ENCODE results near the gene GPR45. TPM values are rescaled to one million over a fixed set of nuclear protein-coding genes. Genes with fewer than 3 reads are reported as not detected.
"Not testable (repeated sequence)": the region's sequence is repeated elsewhere in the genome, so short reads cannot be mapped to it uniquely, and the experiment has no call there.

GPR45 gene
- total and polyA plus RNA-seq, 9 donors, result not detected

- WGBS, 3 donors, result 64 to 71% (median 70%) methylated on average over 4 of the region's 4 CpGs
These were observed 8.3 kb downstream of the GPR45 start for GRCh38 chr2:105249891-105250290.

GRCh38 chr2:105251016-105251648, 9.6 kb downstream of the GPR45 start:
- H3K27me3 ChIP-seq; H3K36me3 ChIP-seq; H3K27ac ChIP-seq; H3K9me3 ChIP-seq; intact Hi-C loops (cut with DNase I); H3K4me1 ChIP-seq (ENCODE audit: insufficient read depth); DNase-seq; H3K4me3 ChIP-seq: not testable (repeated sequence)
- 95 to 97% (median 96%) methylated on average over 38 to 43 of the region's 43 CpGs for WGBS, 3 donors

More at GRCh38 chr2:105249891-105250290, 8.3 kb downstream of the GPR45 start:
- Histone ChIP-seq H3K27me3 (no peaks in the 10 kb centered on the region), H3K4me3 (no peak overlapping the region), H3K4me1 (ENCODE audit: insufficient read depth) (peaks cover 2% of the 10 kb centered on the region), H3K9me3 (no peaks in the 10 kb centered on the region), H3K27ac (no peak overlapping the region), H3K36me3 (no peaks in the 10 kb centered on the region)
- TF ChIP-seq POLR2A (IDR thresholded peaks at IDR 0.05), result no peak
- no peak for TF ChIP-seq EP300 (IDR thresholded peaks at IDR 0.05)
- DNase-seq, result no peak
- intact Hi-C loops (cut with DNase I), result no loop called here

GRCh38 chr2:105252271-105252670, 10.7 kb downstream of the GPR45 start:
- DNase-seq, result no peak
- no peaks in the 10 kb centered on the region for H3K36me3 ChIP-seq
- TF ChIP-seq POLR2A (IDR thresholded peaks at IDR 0.05) (no peak), EP300 (IDR thresholded peaks at IDR 0.05) (no peak), CTCF (IDR thresholded peaks at IDR 0.05) (no peak)
- peaks cover 4% of the 10 kb centered on the region for H3K4me1 ChIP-seq (ENCODE audit: insufficient read depth)
- H3K27ac ChIP-seq, result no peak overlapping the region
- no peak overlapping the region for H3K4me3 ChIP-seq
- intact Hi-C loops (cut with DNase I), result no loop called here
- no peaks in the 10 kb centered on the region for H3K9me3 ChIP-seq
- H3K27me3 ChIP-seq, result no peaks in the 10 kb centered on the region
- WGBS, 3 donors, result 63 to 80% (median 73%) methylated on average over 2 of the region's 2 CpGs

GRCh38 chr2:105254531-105255210, 13.1 kb downstream of the GPR45 start:
- intact Hi-C loops (cut with DNase I), result no loop called here
- Histone ChIP-seq H3K4me1 (ENCODE audit: insufficient read depth) (peaks cover 4% of the 10 kb centered on the region), H3K4me3 (no peak overlapping the region), H3K27me3 (no peaks in the 10 kb centered on the region), H3K9me3 (no peaks in the 10 kb centered on the region), H3K27ac (no peak overlapping the region), H3K36me3 (no peaks in the 10 kb centered on the region)
- DNase-seq, result no peak
- TF ChIP-seq EP300 (IDR thresholded peaks at IDR 0.05) (no peak), CTCF (IDR thresholded peaks at IDR 0.05) (no peak), POLR2A (IDR thresholded peaks at IDR 0.05) (no peak)
- 90 to 94% (median 90%) methylated on average over 5 of the region's 5 CpGs for WGBS, 3 donors

GRCh38 chr2:105255979-105256378, 14.4 kb downstream of the GPR45 start:
- TF ChIP-seq EP300 (IDR thresholded peaks at IDR 0.05) (no peak), POLR2A (IDR thresholded peaks at IDR 0.05) (no peak), CTCF (IDR thresholded peaks at IDR 0.05) (no peak)
- 74 to 82% (median 81%) methylated on average over 2 of the region's 2 CpGs for WGBS, 3 donors
- H3K4me3 ChIP-seq, result no peak overlapping the region
- intact Hi-C loops (cut with DNase I), result no loop called here
- H3K4me1 ChIP-seq (ENCODE audit: insufficient read depth), result peaks cover 4% of the 10 kb centered on the region
- no peak overlapping the region for H3K27ac ChIP-seq
- no peak for DNase-seq
- H3K9me3 ChIP-seq, result no peaks in the 10 kb centered on the region
- H3K36me3 ChIP-seq, result no peaks in the 10 kb centered on the region
- no peaks in the 10 kb centered on the region for H3K27me3 ChIP-seq
